ENCODE measurements around the gene OR52B6.

DNA sequence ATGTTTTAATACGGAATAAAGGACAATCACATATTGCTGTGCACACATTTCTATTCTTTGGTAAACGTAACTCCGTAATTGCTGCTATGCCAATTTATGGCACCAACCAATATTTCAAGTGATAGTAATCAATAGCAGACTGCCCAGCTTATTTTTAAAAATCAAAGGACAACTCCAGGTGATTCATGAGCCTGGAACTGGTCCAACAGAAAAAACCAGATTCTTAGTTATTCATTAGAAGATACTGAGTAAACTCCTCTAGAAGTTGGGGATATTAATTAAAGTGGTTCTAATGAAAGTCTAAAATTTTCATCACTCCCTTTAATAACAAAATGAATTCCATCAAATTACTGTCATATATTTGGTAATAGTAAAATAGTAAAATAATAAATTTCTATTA is 22.9 kb upstream of the OR52B6 start:
- TF ChIP-seq CTCF (IDR thresholded peaks at IDR 0.05), result no peak
- no peak for TF ChIP-seq POLR2A (IDR thresholded peaks at IDR 0.05)

Data from body of pancreas (tissue), 4 donors.